Effector memory CD4-positive, alpha-beta T cell (primary cell): ENCODE measurements around the gene CD101.

Experiments
- DNase-seq, 3 donors: peaks; one replicate each; pipeline ENCODE4 v3.0.0-alpha.2; 2020
- H3K27ac ChIP-seq: 2 replicates; pipeline ENCODE4 v1.7.0; 2013; ENCODE audit warnings: mild to moderate bottlenecking, low read length, moderate library complexity; ENCODE audit not compliant: insufficient read depth, poor library complexity, severe bottlenecking
- H3K27me3 ChIP-seq: replicated peaks from 2 replicates; pipeline ENCODE4 v1.7.0; 2013; ENCODE audit warnings: mild to moderate bottlenecking, low read length; ENCODE audit not compliant: insufficient read depth, control insufficient read depth, poor library complexity, severe bottlenecking
- H3K36me3 ChIP-seq: 2 replicates; pipeline ENCODE4 v1.7.0; 2013; ENCODE audit warnings: mild to moderate bottlenecking, low read length, moderate library complexity; ENCODE audit not compliant: control insufficient read depth, insufficient read depth
- H3K4me1 ChIP-seq: 2 replicates; pipeline ENCODE4 v1.7.0; 2013; ENCODE audit warnings: low read length, mild to moderate bottlenecking; ENCODE audit not compliant: control insufficient read depth, insufficient read depth, poor library complexity, severe bottlenecking
- H3K4me3 ChIP-seq: 2 replicates; pipeline ENCODE4 v1.7.0; 2013; ENCODE audit warnings: low read length, low read depth, mild to moderate bottlenecking; ENCODE audit not compliant: insufficient read depth, poor library complexity, severe bottlenecking
- H3K9me3 ChIP-seq: 2 replicates; pipeline ENCODE4 v1.7.0; 2013; ENCODE audit warnings: mild to moderate bottlenecking, low read length, moderate library complexity; ENCODE audit not compliant: control insufficient read depth

The CD101 gene

DNA sequence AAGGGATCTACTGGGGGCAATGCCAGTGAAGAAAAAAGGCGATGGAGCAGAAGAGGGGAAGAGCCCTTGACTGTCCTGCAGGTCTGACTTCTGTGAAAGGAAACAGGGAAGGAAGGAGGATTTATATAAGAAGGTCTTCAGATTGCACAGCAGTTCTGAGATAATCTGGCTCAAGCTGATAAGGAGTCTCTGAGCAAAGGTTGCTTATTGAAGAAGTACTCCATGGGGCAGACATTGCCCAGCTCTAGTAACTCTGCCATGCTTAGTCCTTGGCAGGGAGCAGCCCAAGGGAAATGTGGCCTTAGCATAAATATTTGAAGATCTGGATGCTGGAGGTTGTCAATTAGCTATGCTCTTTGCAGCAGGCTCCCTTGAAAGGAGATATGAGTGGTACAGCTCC lies 42.7 kb downstream of the CD101 start:
- DNase-seq, result no peak
- no peaks in the 10 kb centered on the region for H3K4me1 ChIP-seq
- no peaks in the 10 kb centered on the region for H3K27me3 ChIP-seq

DNA sequence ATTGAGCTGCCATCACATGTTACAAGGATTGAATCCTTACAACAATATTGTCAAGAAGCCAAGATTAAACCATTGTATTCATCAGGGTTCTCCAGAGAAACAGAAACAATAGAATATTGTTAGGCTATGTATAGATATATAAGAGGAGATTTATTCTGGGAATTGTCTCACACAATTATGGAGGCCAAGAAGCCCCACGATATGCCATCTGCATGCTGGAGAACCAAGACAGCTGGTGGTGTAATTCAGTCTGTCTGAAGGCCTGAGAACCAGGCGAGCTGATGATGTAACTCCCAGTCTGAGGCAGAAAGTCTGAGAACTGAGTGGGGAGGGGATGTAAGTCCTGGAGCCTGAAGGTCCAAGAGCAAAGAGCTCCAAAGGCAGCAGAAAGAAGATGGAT lies 44.1 kb downstream of the CD101 start:
- no peak overlapping the region for H3K4me3 ChIP-seq
- H3K27ac ChIP-seq, result no peak overlapping the region
- no peak for DNase-seq
- H3K27me3 ChIP-seq, result no peaks in the 10 kb centered on the region
- H3K36me3 ChIP-seq, result no peaks in the 10 kb centered on the region
- no peaks in the 10 kb centered on the region for H3K9me3 ChIP-seq
- H3K4me1 ChIP-seq, result no peaks in the 10 kb centered on the region

More for the DNA sequence above, 42.7 kb downstream of the CD101 start:
- no peak overlapping the region for H3K27ac ChIP-seq
- H3K9me3 ChIP-seq, result no peaks in the 10 kb centered on the region
- no peaks in the 10 kb centered on the region for H3K36me3 ChIP-seq
- no peak overlapping the region for H3K4me3 ChIP-seq

DNA sequence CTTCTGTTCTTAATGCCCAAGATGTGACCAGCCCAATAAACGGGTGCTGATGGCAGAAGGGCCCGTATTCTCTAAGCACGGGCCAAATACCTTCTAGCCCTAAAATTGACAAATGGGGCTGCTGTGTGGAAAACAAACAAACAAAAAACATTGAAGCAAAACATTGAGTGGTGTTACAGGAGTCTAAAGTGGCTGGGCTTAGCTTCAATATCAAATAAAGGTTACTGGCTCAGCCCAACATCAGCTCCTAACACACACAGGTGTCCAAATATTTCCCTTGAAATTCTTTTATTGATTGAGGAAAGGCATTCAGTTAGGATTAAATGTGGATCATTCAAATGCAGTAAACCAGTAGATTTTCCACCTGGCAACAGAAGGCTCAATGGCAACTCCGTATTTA lies 45.2 kb downstream of the CD101 start:
- Histone ChIP-seq H3K4me3 (no peak overlapping the region), H3K27me3 (no peaks in the 10 kb centered on the region), H3K4me1 (no peaks in the 10 kb centered on the region), H3K36me3 (no peaks in the 10 kb centered on the region), H3K9me3 (no peaks in the 10 kb centered on the region), H3K27ac (no peak overlapping the region)
- DNase-seq, result no peak

DNA sequence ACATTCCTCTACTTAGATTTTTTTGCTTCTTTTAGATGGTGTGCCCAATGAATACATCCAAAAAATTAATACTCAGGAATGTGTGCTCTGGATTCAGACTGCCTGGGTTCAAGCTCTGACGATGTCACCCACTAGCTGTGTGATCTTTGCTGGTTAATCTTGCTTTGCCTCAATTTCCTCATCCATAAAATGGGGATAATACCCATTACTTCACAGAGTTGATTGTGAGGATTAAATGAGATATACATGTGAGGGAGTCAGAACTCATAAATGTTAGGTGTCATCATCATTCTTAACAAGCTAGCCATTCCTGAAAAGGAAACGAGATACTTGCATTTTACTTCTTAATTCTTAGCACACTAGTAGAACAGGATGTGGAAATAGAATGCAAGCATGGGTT lies 45.7 kb downstream of the CD101 start:
- Histone ChIP-seq H3K4me1 (no peaks in the 10 kb centered on the region), H3K27ac (no peak overlapping the region), H3K36me3 (no peaks in the 10 kb centered on the region), H3K27me3 (no peaks in the 10 kb centered on the region), H3K4me3 (no peak overlapping the region), H3K9me3 (no peaks in the 10 kb centered on the region)
- no peak for DNase-seq

DNA sequence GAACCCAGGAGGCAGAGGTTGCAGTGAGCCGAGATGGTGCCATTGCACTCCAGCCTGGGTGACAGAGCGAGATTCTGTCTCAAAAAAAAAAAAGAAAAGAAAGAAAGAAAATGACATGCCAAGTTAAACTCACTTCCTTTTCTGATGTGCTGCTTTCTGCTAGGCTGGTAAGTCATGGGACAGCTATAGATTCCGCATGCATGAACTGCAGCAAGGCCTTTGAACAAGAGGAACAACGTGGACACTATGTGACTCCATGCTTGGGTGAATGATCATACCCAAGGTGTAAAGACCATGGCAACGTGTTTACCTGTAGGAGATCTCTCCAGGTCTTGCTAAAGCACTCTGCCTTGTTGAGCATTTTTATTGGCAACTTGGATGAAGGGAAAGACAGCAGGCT lies 48.3 kb downstream of the CD101 start:
- Histone ChIP-seq H3K36me3 (no peaks in the 10 kb centered on the region), H3K4me3 (no peak overlapping the region), H3K27ac (no peak overlapping the region), H3K4me1 (no peaks in the 10 kb centered on the region), H3K27me3 (no peaks in the 10 kb centered on the region), H3K9me3 (no peaks in the 10 kb centered on the region)
- no peak for DNase-seq

DNA sequence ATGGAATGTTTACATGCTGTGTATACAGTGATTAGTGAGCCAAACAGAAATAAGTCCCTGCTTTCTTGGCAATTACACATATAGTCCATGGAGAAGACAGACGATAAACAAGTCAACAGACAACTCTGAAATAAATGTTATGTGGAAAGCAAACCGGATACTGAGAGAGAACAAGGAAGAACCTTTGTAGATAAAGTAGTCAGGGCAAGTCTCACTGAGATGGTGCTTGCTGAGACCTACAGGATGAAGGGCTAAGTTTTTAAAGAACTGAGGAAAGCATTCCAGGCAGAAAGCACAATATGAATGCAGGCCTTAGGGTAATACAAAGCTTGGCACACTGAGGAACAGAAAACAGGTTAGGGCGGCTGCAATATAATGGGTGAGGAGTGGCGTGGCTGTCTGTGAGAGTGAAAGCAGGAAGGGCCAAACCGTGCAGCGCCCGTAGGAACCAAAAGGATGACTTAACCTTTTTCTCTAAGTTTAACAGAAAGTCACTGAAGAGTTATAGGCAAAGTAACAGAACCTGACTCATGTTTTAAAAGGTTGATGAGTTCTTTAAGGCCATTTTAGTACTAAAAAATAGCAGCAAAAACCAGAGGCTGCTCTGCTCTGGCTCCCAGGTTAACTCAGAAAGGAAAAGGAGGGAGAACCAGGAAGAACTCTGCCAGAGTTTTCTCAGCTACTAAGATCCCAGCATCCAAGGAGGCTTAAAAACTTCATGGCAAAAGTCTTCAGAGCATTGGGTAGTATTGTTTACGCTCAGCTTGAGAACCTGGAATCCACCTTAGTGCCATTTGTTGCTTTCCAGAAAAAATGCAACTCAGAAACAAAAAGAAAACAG lies 49.9 kb downstream of the CD101 start:
- Histone ChIP-seq H3K27me3 (no peaks in the 10 kb centered on the region), H3K36me3 (no peaks in the 10 kb centered on the region), H3K27ac (peak overlapping the region; percentile 35), H3K9me3 (no peaks in the 10 kb centered on the region), H3K4me3 (peak overlapping the region; percentile 35), H3K4me1 (no peaks in the 10 kb centered on the region)
- no peak for DNase-seq

DNA sequence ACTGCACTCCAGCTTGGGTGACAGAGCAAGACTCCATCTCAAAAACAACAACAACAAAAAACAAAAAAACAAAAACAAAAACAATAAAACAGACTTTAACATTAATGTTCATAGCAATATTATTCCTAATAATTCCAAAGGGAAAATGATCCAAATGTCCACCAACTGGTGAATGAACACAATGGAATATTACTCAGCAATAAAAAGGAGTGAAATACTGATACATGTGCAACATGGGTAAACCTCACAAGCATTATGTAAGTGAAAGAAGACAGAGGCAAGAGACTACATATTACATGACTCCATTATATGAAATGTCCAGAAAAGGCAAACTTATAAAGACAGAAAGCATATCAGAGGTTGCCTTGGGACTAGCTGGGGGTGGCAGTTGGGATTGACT lies 52.5 kb downstream of the CD101 start:
- H3K36me3 ChIP-seq, result no peaks in the 10 kb centered on the region
- no peak for DNase-seq
- no peak overlapping the region for H3K4me3 ChIP-seq
- H3K9me3 ChIP-seq, result no peaks in the 10 kb centered on the region
- H3K4me1 ChIP-seq, result peaks cover 3% of the 10 kb centered on the region
- no peaks in the 10 kb centered on the region for H3K27me3 ChIP-seq
- no peak overlapping the region for H3K27ac ChIP-seq

DNA sequence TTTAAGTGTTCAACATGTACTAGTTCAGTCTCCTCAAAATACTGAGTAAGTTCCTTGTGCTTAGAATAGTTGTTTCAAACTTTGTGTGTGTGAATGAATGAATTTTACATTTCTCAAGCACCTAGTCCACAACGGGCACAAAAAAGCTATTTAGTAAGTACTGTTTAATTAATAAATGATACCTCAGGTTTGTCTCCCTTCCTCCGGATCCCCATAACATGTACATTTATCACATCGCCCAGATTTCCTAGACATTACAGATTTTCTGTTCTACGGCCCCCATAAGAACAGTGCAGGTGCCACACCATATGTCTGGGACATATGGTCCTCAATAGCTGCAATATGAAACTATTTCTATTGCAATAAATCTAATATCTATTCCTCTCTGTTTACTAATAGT lies 57.2 kb downstream of the CD101 start:
- Histone ChIP-seq H3K36me3 (no peaks in the 10 kb centered on the region), H3K9me3 (no peaks in the 10 kb centered on the region), H3K27ac (peak overlapping the region; percentile 84), H3K27me3 (no peaks in the 10 kb centered on the region), H3K4me1 (peaks cover 7% of the 10 kb centered on the region), H3K4me3 (peak overlapping the region; percentile 71)
- DNase-seq, result no peak

DNA sequence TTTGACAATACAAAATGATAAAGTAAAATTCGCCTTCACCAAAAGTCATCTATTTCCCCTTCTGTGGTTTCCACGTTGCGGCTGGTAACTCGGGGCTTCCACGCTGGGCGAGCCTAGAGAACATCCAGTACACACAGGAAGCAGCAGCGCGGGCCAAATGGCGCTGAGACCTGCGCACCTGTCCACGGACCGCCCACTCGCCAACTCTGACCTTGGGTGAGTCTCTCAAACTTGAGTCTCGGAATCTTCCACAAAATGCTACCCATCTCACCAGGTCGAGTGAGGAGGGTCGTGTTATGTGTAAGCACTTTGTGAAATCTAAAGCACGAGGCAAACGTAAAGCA lies 57.7 kb downstream of the CD101 start:
- Histone ChIP-seq H3K27me3 (no peaks in the 10 kb centered on the region), H3K4me1 (peaks cover 7% of the 10 kb centered on the region), H3K36me3 (no peaks in the 10 kb centered on the region), H3K9me3 (no peaks in the 10 kb centered on the region), H3K4me3 (peak overlapping the region; percentile 71), H3K27ac (peak overlapping the region; percentile 84)
- peak; percentile 50 to 65 (median 64) for DNase-seq

DNA sequence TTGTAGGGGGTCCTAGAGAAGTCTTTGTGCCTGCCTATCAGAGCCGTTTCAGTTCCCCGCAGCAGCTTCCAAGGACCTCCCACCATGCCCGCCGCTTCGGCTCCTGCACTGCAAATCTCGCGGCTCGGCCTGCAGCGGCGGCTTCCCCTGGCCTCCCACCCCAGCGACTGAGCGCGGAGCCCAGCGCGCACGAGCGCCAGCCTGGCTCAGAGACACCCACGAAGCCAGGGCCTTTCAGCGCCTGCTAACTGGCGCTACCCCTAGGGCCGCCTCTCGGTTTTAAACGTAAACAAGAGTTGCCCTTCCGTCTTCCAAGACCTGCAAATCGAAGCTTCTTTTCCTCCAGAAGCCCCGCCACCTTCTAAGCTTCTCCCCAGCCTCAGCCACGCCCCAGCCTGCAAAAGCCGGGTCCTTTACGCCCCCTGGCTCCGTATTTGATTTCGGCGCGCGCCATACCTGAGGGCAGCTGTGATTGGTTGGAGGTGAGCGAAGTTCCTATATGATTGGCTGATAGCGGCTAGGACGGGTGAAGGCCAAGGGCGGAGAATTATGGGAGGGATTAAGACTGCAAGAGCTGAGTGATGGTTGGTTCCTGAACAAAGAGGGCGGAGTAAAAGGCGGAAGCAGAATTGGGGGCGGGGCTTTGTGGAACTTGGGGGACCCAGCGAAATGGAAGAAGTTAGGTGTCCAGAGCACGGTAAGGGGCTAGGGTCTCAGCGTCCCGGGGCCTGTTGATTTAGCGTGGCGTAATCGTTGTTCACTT lies 58.3 kb downstream of the CD101 start, which contains the start of gene TTF2:
TSS of gene TTF2 (plus strand) at position 649 of the 763 bp plus-strand sequence. CDS start at position 670, 21 bp downstream.
- peak within 1 kb of the TSS; percentile 84 for H3K27ac ChIP-seq
- H3K4me3 ChIP-seq, result peak within 1 kb of the TSS; percentile 75
- no peaks in the 10 kb centered on the region for H3K27me3 ChIP-seq
- H3K4me1 ChIP-seq, result peaks cover 7% of the 10 kb centered on the region
- no peaks in the 10 kb centered on the region for H3K36me3 ChIP-seq
- H3K9me3 ChIP-seq, result no peaks in the 10 kb centered on the region
- DNase-seq, result peak; percentile 91 to 96 (median 94)
